Activated CD4-positive, CD25-positive, alpha-beta regulatory T cell treated with anti-CD3 and anti-CD28 coated beads, Interleukin-2, amount 50 U/mL, for 24 hours (primary cell): ENCODE results near the gene SIRT2.
"Not testable (repeated sequence)": the region's sequence is repeated elsewhere in the genome, so short reads cannot be mapped to it uniquely, and the experiment has no call there.

Experiments used
- ATAC-seq, 2 donors: fragments of 150-1000 bp; cut with Tn5 transposase; one replicate each; pipeline ENCODE4 v1.10.0; 2021; ENCODE audit warnings: mild to moderate bottlenecking in 1 of 2, moderate library complexity in 1 of 2

SIRT2 gene

DNA sequence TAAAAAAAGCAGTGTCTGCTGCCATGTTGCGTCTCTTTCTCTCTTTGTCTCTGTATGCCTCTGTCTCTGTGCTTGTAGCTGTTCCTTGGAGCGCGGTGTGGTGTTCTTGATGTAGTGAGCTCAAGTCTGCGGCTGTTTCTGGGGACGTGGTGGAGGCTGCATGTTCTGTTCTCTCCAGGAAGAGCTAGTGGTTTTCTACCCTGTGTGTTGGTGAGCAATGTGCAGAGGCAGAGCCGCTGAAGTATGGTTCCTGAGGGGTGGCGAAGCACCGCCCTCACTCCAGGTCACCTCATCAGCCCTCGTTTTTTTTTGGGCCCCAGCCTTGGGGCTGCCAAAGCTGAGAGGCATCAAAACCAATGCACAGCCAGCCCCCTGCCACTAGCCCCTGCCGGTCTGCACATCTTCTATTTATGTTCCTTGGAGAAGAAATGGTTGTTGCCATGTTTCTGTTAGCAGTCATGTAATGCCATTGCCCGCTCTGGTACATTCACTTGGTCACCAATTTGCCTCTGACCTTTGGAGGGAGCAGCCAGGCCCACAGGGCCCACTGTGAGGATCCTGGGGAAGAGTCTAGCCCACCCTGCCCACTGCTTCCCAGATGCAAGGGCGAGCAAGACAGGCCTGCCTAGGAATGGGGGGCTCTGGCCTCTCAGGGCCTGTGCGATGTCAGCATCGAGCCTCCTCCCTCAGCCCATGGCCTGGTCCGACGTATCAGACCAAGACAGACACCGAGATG, 56.8 kb downstream of the SIRT2 start:
- peak; percentile 50 to 55 for ATAC-seq

DNA sequence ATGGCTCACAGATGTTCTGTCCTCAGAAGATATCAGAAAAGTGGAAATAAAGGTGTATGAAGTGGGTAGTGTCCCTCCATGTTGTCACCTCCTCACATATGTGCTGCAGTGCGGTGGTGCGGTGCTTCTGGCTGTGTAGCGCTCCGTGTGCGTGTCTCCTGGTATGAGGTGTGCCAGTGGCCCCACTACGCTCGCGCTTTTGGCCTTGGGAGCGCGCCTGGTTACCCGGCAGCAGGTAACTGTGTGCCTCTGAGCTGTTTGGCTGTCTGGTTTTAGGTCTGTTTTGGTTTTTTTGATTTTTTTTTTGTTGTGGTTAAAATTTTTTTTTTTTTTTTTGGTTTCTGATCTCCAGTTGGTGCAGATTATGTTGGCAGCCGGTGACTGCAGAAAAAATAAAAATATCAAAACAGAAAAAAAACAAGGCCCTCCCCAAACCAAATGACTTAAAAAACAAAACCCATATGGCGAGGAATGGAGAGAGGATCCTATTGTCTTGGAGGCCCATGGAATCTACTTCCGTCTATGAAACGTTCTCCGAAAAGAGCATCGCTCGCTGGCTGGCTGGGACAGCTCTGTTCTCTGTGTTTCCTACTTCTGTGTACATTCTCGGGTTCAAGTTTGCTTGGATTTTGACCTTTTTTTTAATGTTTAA, 57.5 kb downstream of the SIRT2 start:
- ATAC-seq: no peak

DNA sequence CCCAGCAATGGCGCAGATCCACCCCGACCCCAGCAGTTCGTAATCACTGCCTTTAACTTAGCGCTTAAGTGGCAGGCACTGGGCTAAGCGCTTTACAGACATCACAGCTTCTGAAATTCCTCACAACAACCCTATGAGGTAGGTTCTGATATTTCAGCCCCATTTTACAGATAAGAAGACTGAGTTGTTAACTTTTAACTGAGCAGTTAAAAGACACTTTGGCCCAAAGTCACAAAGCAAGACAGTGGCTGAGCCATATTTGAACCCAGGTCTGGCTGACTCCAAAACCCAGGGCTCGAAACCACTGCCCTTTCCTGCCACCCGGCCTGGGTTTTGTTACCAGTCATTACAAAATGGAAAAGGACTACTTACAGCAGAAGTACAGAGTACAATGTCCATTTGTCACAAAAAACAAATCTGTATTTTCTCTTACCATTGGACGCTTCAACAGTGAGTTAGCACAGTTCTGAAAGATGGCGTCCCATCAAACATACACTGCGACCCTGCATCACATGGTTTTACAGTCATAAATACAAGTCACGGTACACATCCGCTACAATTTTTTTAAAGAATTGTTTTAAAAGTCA, 58.1 kb downstream of the SIRT2 start:
- no peak for ATAC-seq

DNA sequence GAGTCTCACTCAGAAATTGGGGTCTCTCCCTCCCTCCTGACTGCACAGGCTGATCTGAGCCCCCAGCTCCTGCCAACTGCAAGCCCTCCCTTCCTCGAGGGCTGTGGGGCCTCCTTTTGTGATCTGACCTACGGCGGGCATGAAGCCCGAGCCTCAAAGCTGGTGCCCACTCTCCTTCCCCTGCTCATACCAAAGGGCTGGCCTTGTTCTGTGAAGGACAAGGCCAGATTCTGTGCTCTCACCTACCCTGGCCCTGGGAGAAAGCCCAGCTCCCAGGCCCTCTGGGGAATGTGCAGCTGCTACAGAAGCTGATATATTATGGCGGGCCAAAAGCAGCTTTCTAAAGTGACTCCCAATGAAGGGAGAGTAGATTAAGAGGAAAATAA, 58.8 kb downstream of the SIRT2 start:
- ATAC-seq: no peak

DNA sequence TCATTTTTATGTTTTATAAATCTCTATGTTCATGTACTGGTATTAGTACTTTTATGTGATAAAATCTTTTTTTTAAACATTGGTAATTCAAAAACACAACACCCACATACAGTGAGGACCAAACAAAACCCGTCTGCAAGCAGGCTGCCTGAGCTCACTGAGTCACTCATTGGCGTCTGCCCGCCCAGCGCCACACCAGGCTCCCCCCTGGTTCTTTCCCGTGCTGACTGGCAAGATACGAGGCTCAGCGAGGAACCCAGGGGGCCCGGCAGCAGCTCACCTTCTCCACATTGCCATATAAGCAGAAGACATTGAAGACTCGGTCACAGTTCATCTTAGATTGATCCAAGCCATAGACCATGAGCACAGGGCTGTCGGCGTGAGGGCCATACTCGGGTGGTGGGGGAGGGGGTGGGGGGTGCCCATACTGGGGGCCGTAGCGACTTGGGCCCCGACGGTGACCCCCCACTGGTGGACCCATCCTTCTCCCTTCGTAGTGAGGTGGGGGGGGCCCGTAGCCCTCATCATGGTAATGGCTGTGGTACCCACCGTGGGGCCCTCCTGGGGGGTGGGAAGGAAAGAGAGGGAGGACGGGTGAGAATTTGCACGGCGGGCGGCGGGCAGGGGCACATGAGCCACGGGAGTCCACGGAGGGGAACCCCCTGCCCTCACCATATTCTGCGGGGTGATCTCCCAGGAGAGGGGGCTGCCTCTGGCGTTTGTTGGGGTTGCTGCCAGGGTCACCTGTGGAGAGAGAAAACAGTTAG, 59.4 kb downstream of the SIRT2 start:
- peak; percentile 35 to 39 for ATAC-seq

DNA sequence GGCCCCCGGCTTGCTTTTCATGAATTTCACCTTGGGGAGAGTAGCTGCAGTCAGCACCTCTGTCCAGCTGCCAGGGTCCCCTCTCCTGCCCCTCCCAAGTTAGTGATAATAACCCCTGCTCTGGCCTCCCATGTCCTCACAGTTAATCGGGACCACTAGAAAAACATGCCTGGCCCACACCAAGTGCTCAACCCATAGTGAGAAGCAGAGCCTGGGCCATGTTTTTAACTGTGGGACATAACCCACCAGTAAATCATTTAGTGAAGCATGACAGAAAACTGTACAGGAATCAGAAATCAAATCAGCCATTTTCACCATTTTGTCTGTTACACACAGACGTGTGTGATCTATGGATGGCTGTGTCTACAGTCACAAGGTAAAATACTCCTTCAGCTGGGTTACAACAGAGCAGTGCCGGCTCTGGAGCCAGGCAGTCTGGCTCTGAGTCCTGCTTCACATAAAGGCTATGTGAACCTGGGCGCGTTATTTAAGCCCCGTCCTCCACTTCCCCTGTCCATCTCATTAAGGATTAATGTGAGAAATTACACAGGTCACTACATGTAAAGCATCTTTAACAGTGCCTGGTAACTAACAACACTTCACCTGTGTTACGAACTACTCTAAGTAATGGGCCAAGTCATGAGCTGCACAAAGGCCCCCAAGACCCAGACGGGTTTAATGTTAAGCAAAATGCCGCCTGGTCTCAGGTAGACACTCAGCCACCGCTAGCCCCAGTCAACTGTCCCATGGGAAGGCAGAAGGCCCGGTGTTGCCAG, 60.2 kb downstream of the SIRT2 start:
- no peak for ATAC-seq

DNA sequence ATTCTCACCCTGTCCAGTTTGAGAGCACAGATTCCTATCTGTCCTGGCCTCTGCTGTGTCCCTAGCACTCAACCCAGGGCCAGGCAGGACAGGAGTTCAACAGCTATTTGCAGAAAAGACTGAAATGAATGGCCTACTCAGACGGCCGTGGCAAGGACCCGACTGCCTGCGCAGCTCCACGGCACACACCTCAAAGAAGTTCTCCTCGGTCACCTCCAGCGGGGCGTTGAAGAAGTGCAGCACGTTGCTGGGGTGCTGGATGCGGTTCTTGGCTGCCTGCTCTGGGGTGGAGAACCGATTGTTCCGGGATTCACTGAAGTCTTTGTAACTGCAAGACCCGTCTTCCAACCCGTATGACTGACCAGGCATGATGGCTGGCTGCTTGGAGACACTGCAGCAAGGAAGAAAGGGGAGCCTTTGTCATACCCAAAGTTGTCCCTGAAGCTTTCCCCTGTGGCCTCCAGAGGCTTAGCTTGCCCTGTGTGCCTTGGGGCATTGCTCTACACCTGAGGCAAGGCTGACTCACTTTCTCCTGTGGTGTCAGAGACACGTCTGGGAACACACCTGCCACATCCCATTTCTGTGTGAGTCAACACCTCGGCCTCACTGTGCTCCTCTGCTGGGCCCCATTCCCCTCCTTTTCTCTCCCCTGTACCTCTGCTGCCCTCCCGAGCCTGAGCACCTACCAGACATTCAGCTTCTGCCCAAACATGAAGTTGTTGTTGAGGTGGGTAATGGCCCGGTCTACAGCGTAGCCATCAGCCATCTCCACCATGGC, 61.0 kb downstream of the SIRT2 start:
- ATAC-seq: peak; percentile 85 to 86

DNA sequence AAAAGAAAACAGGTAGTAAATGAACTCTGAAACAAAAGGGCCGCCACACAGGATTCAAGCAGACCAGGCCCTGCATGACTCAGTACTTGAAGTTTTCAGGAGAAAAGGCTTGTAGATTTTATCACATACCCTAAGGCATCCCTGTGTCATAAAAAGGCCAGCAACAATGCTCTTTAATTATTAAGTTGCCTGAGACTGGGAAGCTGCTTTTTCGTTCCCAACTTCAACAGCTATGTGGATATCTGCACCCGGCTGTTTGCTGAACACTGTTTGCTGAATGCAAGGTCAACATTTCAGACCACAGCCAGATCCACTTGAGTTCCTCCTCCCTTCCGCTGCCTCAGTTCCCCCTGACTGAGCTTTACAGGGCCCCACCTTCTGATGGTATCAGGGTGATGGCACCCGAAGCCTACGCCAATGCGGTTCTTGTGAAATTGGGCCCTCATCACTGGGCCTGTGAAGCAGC, 61.7 kb downstream of the SIRT2 start:
- no peak for ATAC-seq

DNA sequence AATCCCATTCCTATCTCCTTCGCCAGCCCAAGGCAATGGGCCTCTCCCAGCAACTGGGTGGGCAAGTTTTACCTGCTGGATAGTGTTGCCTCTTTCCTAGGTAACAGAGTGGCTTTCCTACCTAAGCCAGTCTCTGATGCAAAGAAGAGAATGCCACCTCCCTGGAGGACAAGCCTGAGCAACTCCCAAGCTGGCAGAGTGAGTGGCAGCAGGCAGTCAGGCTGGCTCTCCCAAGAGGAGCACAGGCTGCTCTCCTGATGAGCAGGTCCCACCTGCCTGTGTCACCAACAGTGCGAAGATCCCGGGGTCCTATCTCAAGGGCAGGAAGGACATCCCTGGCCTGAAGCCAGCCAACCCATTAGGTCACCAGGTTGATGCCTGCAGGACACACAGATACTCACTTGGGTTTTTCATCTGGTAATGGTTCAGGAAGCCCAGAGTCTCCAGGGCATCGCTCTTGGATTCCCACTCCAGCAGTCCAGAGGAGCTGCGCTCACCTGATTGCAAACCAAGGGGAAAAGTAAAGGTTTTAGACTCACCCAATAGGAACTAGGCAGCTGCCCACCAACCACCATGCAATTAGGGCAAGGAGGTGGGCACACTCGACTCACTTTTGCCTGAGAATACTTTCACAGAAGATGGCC, 62.3 kb downstream of the SIRT2 start:
- no peak for ATAC-seq

DNA sequence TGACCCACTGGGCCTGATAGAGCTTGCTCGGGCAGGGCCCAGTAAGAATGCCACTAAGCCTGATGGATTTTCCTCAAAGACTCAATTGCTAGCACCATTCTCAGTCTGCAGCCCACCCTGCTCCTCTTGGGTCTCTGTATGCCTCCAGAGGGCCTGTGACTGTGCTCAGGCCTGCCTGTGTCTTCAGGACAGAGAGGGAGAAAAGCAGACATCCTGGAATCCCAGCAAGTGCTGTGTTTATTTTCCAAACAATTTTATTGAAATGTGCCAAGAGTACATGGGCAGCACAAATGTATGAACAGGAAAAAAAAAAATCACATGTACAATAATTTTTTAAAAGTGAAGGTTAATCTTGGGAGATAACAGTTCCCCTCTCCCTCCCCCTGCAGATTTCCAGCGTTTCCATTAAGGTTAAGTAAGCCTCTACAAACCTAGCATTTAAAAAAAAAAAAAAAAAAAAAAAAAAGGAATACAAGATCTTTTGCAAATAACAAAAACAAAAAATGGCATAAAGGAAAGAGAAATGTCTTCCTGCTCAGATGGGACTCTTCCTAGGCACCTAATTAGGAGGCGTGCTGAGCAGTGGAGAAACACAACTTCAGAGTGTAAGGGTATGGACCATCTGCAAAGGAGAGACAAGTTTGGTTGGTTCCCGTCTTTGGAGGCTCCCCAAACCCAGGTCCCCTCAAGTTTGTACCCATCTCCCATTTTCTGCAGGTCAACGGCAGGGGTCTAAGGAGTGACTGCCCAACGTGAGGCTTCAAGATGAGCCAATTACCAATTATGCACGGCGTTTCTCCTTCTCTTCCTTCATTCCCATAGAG, 63.0 kb downstream of the SIRT2 start:
- no peak for ATAC-seq

DNA sequence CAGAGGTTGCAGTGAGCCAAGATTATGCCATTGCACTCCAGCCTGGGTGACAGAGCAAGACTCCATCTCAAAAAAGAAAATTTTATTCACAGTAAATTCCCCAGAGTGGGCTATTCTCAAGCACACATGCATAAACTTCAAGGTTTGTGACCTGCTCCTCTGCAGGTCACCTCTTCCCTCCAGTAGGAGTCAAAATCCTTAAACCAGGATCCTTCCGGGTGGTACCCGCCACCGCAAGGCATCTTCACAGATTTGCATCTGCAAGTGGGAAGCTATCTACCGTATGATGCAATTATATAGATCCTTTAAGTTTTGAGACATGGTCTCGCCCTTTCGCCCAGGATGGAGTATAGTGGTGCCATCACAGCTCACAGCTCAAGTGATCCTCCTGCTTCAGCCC, 64.8 kb downstream of the SIRT2 start:
- no peak for ATAC-seq

DNA sequence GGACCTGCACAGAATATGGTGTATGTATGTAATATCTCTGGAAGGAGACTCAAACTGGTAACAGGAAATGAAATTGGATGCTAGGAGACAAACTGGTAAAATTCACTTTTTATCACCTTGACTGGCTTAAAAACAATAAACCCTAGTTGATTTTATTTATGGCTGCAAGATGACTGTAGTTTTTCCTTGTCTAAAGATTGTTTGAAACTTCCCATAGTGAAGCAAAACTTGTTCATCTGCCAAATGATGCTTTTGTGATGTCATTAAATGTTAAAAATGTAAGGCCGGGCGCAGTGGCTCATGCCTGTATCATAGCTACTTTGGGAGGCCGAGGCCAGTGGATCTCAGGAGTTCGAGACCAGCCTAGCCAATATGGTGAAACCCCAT, 65.3 kb downstream of the SIRT2 start:
- ATAC-seq: no peak

DNA sequence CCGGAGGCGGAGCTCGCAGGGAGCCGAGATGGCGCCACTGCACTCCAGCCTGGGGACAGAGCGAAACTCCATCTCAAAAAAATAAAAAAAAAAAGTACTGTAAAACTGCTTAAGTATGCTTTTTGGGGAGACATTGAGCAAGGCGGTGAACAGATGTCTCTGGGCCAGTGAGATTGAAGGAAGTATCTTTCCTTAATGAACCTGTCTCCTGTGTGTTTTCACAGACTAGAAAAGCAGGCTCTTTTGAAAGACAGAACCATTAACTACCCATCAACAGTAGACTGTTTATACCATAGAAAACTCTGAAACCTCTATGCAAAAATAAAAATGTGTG, 66.4 kb downstream of the SIRT2 start:
- ATAC-seq: no peak

DNA sequence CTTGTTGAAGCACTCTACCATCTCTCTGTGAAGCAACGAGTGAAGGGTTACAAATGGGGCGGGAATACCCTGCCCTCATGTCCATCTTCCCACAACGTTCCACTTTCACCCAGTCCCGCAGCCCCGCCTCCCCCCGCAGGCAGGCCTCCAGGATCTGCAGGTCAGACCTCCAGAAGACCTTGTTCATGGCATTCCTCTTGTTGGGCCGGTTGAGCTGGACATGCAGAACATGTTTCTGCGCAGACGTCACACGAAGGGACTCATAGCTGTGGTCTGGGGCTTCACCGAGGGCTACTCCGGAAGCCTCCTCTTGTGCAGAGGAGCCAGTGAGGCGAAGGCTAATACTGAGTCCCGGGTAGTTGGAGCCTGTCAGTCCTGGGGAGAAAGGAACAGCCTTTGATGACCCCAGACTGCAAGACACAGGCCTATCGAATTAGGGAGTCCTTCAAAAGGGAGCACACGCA, 68.2 kb downstream of the SIRT2 start:
- ATAC-seq: peak; percentile 28 to 35

DNA sequence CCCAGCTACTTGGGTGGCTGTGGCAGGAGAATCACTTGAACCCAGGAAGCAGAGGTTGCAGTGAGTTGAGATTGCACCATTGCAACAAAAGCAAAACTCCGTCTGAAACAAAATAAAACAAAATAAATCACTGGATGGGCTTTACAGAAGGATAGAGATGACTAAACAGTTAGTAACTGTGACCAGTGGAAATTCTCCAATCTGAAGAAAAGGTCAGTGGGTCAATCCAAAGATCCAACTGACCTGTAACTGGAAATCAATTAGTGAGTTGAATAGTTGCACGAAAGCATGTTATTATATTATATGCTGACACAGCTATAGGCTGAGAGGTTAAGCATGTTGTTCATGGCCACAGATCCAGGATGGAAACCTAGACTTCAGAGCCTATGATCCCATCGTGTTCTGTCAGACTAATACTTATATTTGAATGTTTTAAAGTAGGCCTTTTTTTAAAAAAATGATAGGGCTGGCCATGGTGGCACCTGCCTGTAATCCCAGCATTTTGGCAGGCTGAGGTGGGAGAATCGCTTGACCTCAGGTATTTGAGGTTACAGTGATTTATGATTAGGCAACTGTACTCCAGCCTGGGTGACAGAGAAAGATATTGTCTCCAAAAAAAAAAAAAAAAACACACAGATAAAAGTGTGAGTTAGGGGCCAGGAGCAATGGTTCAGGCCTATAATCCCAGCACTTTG, 69.2 kb downstream of the SIRT2 start:
- ATAC-seq: no peak

DNA sequence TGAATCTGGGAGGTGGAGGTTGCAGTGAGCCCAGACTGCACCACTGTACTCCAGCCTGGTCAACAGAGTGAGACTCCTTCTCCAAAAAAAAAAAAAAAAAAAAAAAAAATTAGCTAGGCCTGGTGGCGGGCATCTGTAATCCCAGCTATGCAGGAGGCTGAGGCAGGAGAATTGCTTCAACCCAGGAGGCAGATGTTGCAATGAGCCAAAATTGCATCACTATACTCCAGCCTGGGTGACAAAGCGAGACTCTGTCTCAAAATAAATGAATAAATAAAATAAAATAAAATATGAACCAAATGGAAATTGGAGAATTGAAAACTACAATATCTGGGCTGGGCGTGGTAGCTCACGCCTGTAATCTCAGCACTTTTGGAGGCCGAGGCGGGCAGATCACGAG, 70.2 kb downstream of the SIRT2 start:
- not testable (repeated sequence) for ATAC-seq
